Sigmoid colon (tissue), 4 donors: ENCODE results near the gene NUDT3.

Source experiments
- EP300 ChIP-seq, 4 donors: sonication (generic); formaldehyde crosslinking; IDR thresholded peaks; one replicate each; pipeline ENCODE4 v1.6.1; 2017; ENCODE audit warnings: antibody characterized with exemption in 4 of 4
- POLR2A ChIP-seq, 2 donors: fragments of 450-650 bp; IDR thresholded peaks; one replicate each; pipeline ENCODE4 v1.6.1; 2016; ENCODE audit warnings: antibody characterized with exemption in 2 of 2, mild to moderate bottlenecking in 2 of 2, moderate library complexity in 2 of 2
- TF ChIP-seq, protein P1 (sequence below), 4 experiments: fragments of 450-650 bp in 3 of 4; fragments of 200-600 bp in 1 of 4; IDR thresholded peaks; one replicate each; pipeline ENCODE4 v1.5.1; 2016 to 2019; ENCODE audit warnings: antibody characterized with exemption in 4 of 4, mild to moderate bottlenecking in 3 of 4, moderate library complexity in 2 of 4

DNA sequence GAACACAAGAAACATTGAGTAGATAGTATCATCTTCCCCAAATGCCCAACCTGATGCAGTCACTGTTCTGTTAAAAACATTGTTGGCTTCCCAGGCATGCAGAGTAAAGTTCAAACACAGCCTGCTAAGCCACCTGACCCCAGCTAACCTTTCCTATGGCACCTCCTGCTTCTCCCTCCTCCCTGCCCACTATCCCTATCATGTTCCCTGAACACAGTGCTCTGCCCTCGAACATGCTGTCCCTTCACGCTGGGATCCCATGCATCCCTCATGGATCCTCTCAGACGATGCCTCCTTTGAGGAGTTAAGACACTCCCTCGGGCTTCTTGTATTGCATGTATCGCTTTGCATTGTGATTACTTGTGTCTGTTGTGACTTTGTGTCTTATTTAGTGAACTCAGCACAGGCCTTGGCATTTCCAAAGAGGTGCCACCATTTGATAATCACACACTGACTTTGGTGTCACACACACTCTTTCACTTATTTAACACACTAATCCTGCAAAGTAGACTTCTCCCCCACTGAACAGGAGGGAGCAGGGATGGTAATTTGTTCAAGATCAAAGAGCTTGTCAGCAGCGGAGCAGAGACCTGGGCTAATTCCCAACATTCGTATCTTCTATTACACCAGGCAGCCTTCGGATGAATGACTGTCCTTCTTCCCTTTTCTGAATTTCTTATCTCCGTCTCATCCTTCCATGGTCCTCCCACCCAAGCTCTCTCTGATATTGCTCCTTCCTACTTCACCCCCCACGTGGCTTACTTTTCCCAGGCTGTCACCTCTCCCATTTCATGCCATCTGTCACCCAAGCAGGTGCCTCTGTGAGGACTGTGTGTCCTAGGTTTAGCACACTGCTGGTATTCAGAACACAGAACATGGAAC lies 115.3 kb downstream of the NUDT3 start:
- TF ChIP-seq, protein P1, sequence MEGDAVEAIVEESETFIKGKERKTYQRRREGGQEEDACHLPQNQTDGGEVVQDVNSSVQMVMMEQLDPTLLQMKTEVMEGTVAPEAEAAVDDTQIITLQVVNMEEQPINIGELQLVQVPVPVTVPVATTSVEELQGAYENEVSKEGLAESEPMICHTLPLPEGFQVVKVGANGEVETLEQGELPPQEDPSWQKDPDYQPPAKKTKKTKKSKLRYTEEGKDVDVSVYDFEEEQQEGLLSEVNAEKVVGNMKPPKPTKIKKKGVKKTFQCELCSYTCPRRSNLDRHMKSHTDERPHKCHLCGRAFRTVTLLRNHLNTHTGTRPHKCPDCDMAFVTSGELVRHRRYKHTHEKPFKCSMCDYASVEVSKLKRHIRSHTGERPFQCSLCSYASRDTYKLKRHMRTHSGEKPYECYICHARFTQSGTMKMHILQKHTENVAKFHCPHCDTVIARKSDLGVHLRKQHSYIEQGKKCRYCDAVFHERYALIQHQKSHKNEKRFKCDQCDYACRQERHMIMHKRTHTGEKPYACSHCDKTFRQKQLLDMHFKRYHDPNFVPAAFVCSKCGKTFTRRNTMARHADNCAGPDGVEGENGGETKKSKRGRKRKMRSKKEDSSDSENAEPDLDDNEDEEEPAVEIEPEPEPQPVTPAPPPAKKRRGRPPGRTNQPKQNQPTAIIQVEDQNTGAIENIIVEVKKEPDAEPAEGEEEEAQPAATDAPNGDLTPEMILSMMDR (IDR thresholded peaks at IDR 0.05) = no peak
- TF ChIP-seq POLR2A (IDR thresholded peaks at IDR 0.05) (no peak), EP300 (IDR thresholded peaks at IDR 0.05) (no peak)
